CD4-positive, alpha-beta T cell (primary cell): ENCODE results near the gene CR2. TPM values are rescaled to one million over a fixed set of nuclear protein-coding genes. Genes with fewer than 3 reads are reported as not detected.

ENCODE experiments used
- ATAC-seq: fragments of 200-7000 bp; cut with Tn5 transposase; one replicate; pipeline ENCODE4 v1.10.0; 2022; ENCODE audit warnings: mild to moderate bottlenecking; ENCODE audit not compliant: poor library complexity
- CTCF ChIA-PET: fragments of 350-600 bp; sonication (Branson Sonifier 250); formaldehyde crosslinking; loops from one replicate; lab custom pipeline; 2021; ENCODE audit warnings: antibody characterized with exemption, inconsistent platforms; lab: Charles Lee
- POLR2A ChIA-PET: fragments of 350-600 bp; sonication (Branson Sonifier 250); formaldehyde crosslinking; loops from one replicate; lab custom pipeline; 2021; ENCODE audit warnings: antibody characterized with exemption, inconsistent platforms; lab: Charles Lee
- DNase-seq, 14 experiments: peaks; one replicate each; pipeline ENCODE4 v3.0.0-alpha.2; 2013 to 2020; ENCODE audit warnings: mixed read lengths in 2 of 14
- H3K27ac ChIP-seq, 2 donors: one replicate each; pipeline versions ENCODE4 v1.5.1 to v1.7.0; 2013; ENCODE audit warnings: low read length in 2 of 2, low read depth in 1 of 2, mild to moderate bottlenecking in 1 of 2
- H3K27me3 ChIP-seq, 2 experiments: 1 replicate in 1 of 2; 2 replicates in 1 of 2; pipeline versions ENCODE4 v1.6.1 to v1.7.0; 2013; ENCODE audit warnings: low read length in 2 of 2, control low read depth in 1 of 2, mild to moderate bottlenecking in 1 of 2, moderate library complexity in 1 of 2; ENCODE audit not compliant: insufficient read depth in 2 of 2, control insufficient read depth in 1 of 2
- H3K36me3 ChIP-seq: one replicate; pipeline ENCODE4 v1.6.1; 2013; ENCODE audit warnings: low read length, control low read depth; ENCODE audit not compliant: insufficient read depth
- H3K4me1 ChIP-seq: one replicate; pipeline ENCODE4 v1.6.1; 2013; ENCODE audit warnings: low read length, control low read depth; ENCODE audit not compliant: insufficient read depth
- H3K4me3 ChIP-seq: one replicate; pipeline ENCODE4 v1.5.1; 2013; ENCODE audit warnings: mild to moderate bottlenecking, low read length, moderate library complexity
- H3K9me3 ChIP-seq, 2 experiments: 1 replicate in 1 of 2; 2 replicates in 1 of 2; pipeline versions ENCODE4 v1.6.1 to v1.7.0; 2013; ENCODE audit warnings: low read length in 2 of 2, mild to moderate bottlenecking in 2 of 2, control low read depth in 1 of 2, moderate library complexity in 1 of 2; ENCODE audit not compliant: control insufficient read depth in 1 of 2, insufficient read depth in 1 of 2
- H3K27ac Mint-ChIP-seq: one replicate; pipeline ENCODE4 v1.8.0; 2020; ENCODE audit warnings: mixed read lengths
- H3K27me3 Mint-ChIP-seq: one replicate; pipeline ENCODE4 v1.8.0; 2021; ENCODE audit warnings: mixed read lengths
- H3K36me3 Mint-ChIP-seq: one replicate; pipeline ENCODE4 v1.8.0; 2021; ENCODE audit warnings: low read depth, mixed read lengths
- H3K4me1 Mint-ChIP-seq: one replicate; pipeline ENCODE4 v1.8.0; 2021; ENCODE audit warnings: low read depth, mixed read lengths
- H3K4me3 Mint-ChIP-seq: one replicate; pipeline ENCODE4 v1.8.0; 2020; ENCODE audit warnings: mild to moderate bottlenecking, mixed read lengths
- H3K9me3 Mint-ChIP-seq: one replicate; pipeline ENCODE4 v1.8.0; 2020; ENCODE audit warnings: mixed read lengths
- intact Hi-C, 2 experiments: fragments of 100-400 bp; cut with DNase I in 1 of 2; cut with micrococcal nuclease in 1 of 2; formaldehyde crosslinking; loops; one replicate each; pipeline versions ENCODE4 v1.15.1 to v1.9.0; 2023 to 2025; cut with DNase I, micrococcal nuclease
- total RNA-seq, 174 experiments: library from RNA in 2 of 174; stranded (reverse) in 2 of 174; gene quantifications; one replicate each; pipeline ENCODE4 v1.2.3 and lab custom pipeline; 2021 to 2026
- TF ChIP-seq, protein P1 (sequence below): fragments of 200-600 bp; IDR thresholded peaks from one replicate; pipeline ENCODE4 v1.8.0; 2022; ENCODE audit warnings: antibody characterized with exemption, mild to moderate bottlenecking

CR2 gene
- total RNA-seq, 2 experiments from 2014 or later: 1.2 TPM

DNA sequence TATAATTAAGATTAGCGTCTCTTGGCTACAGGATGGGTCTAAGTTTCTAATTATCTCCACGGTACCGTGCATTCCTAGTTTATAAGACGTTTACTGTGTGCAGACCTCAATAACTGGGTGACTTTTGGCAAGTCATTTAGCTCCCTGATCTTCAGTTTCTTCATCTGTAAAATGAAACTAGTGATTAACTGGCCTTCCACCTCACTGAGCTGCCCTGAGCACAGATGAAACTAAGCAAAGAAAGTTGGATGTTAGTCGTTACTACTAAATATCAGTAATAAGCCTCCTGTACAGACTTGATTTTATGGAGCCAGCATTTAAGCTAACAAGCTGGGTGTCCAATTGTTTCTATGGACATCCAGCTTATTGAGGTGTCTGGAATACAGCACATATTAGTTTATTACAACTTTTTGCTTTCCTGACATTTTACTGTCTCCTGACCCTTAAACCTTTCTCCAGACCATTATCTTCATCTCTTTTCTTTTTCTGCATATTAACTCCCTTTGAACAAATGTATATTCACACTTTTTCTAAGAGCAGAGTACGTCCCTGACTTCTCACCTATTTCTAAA is 1.1 kb downstream of the CR2 start:
- ATAC-seq (no peak), DNase-seq (no peak)
- no peak overlapping the region for H3K27ac ChIP-seq
- H3K27me3 Mint-ChIP-seq: peaks cover 26% of the 10 kb centered on the region
- no peak overlapping the region for H3K4me3 ChIP-seq
- intact Hi-C loops: loop anchor here (2.0 kb wide), 1 partner anchor 44 kb away; no protein-coding TSS in a partner anchor
- H3K4me1 ChIP-seq: peaks cover 32% of the 10 kb centered on the region
- peak overlapping the region; percentile 19 for H3K27ac Mint-ChIP-seq
- TF ChIP-seq, protein P1, sequence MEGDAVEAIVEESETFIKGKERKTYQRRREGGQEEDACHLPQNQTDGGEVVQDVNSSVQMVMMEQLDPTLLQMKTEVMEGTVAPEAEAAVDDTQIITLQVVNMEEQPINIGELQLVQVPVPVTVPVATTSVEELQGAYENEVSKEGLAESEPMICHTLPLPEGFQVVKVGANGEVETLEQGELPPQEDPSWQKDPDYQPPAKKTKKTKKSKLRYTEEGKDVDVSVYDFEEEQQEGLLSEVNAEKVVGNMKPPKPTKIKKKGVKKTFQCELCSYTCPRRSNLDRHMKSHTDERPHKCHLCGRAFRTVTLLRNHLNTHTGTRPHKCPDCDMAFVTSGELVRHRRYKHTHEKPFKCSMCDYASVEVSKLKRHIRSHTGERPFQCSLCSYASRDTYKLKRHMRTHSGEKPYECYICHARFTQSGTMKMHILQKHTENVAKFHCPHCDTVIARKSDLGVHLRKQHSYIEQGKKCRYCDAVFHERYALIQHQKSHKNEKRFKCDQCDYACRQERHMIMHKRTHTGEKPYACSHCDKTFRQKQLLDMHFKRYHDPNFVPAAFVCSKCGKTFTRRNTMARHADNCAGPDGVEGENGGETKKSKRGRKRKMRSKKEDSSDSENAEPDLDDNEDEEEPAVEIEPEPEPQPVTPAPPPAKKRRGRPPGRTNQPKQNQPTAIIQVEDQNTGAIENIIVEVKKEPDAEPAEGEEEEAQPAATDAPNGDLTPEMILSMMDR: no peak
- H3K36me3 ChIP-seq: no peaks in the 10 kb centered on the region
- peak overlapping the region; percentile 71 for H3K4me3 Mint-ChIP-seq
- H3K27me3 ChIP-seq: peaks cover 16 to 22% of the 10 kb centered on the region in 2 experiments
- peaks cover 14% of the 10 kb centered on the region for H3K4me1 Mint-ChIP-seq
- ChIA-PET POLR2A (interaction anchor here (1.9 kb wide), 1 partner anchor 134 kb away, joined by 5 read pairs; the partner anchor contains the start of gene CD55), CTCF (interaction anchor here (0.9 to 4.6 kb wide), 2 partner anchors 8 to 44 kb away, joined by 3 to 18 read pairs; no protein-coding TSS in a partner anchor)
- no peaks in the 10 kb centered on the region for H3K9me3 Mint-ChIP-seq
- H3K9me3 ChIP-seq: peaks cover 0 to 8% of the 10 kb centered on the region in 2 experiments
- no peaks in the 10 kb centered on the region for H3K36me3 Mint-ChIP-seq

DNA sequence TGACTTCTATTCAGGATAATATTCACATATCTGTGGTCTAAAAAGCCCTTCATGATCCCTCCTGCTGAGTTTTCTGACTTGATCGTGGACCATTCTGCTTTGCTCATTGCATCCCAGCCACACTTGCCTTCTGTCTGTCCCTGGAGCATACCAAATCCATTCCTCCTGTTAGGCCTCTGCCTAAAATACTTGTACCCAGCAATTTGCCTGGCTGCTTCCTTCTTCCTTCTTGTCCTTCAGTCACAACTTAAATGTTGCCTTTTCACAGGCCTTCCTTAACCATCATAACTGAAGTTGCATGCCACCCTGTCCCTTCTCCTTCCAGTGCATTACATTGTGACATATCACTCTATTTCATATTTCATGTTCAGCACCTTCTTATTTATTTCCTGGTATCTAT is 4.3 kb downstream of the CR2 start:
- Mint-ChIP-seq H3K4me3 (no peak overlapping the region), H3K27me3 (peaks cover 5% of the 10 kb centered on the region), H3K4me1 (peaks cover 14% of the 10 kb centered on the region), H3K27ac (no peak overlapping the region), H3K36me3 (no peaks in the 10 kb centered on the region), H3K9me3 (no peaks in the 10 kb centered on the region)
- TF ChIP-seq, protein P1: no peak
- ChIA-PET POLR2A (no interaction called here), CTCF (no interaction called here)
- intact Hi-C loops: no loop called here
- no peak for DNase-seq
- Histone ChIP-seq H3K4me1 (peaks cover 40% of the 10 kb centered on the region), H3K9me3 (peaks cover 0 to 8% of the 10 kb centered on the region in 2 experiments), H3K36me3 (no peaks in the 10 kb centered on the region), H3K4me3 (no peak overlapping the region), H3K27me3 (peaks cover 10 to 14% of the 10 kb centered on the region in 2 experiments), H3K27ac (peak overlapping the region; percentile 28 to 40)
- no peak for ATAC-seq

DNA sequence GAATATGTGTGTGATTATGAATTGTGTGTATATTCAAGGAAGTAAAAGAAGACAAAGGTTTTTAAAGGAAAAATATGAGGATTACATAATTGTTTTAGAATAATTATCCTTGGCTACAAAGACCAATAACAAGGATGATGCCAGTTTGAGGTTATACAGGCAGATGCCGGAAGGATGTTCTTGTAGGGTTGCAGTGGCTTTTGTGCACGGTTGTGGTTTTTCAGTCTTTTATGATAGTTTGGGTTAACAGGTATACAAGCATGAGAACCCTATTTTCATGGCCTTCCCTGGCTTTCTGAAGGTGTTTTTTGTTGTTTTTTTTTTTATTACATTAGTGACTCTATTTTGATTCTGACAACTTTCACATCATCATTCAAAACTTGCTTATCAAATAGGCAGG is 4.9 kb downstream of the CR2 start:
- peak; percentile 86 for ATAC-seq
- ChIA-PET CTCF (no interaction called here), POLR2A (no interaction called here)
- peaks cover 10 to 12% of the 10 kb centered on the region in 2 experiments for H3K27me3 ChIP-seq
- no peak overlapping the region for H3K4me3 ChIP-seq
- DNase-seq: peak in 11 of 14 experiments; percentile 8 to 82 (median 17)
- H3K36me3 Mint-ChIP-seq: no peaks in the 10 kb centered on the region
- peaks cover 41% of the 10 kb centered on the region for H3K4me1 ChIP-seq
- no peaks in the 10 kb centered on the region for H3K9me3 Mint-ChIP-seq
- no peak overlapping the region for H3K4me3 Mint-ChIP-seq
- TF ChIP-seq, protein P1: no peak
- peaks cover 10% of the 10 kb centered on the region for H3K4me1 Mint-ChIP-seq
- no peaks in the 10 kb centered on the region for H3K36me3 ChIP-seq
- H3K27ac Mint-ChIP-seq: no peak overlapping the region
- peaks cover 0 to 8% of the 10 kb centered on the region in 2 experiments for H3K9me3 ChIP-seq
- peak overlapping the region; percentile 28 to 49 for H3K27ac ChIP-seq
- intact Hi-C loops: no loop called here
- peaks cover under 1% of the 10 kb centered on the region for H3K27me3 Mint-ChIP-seq
